22Rv1 (cell line): Measurements from ENCODE around the gene KRT2.

ENCODE experiments used
- ZFX ChIP-seq: fragments of 450-650 bp; IDR thresholded peaks from 2 replicates; pipeline ENCODE4 v1.6.1; 2017; ENCODE audit warnings: antibody characterized with exemption, borderline replicate concordance
- TF ChIP-seq, protein P1 (sequence below): fragments of 450-650 bp; IDR thresholded peaks from 2 replicates; pipeline ENCODE4 v1.5.1; 2017; ENCODE audit warnings: mild to moderate bottlenecking

GRCh38 chr12:52600475-52600874 lies 51.5 kb downstream of the KRT2 start:
- TF ChIP-seq, protein P1, sequence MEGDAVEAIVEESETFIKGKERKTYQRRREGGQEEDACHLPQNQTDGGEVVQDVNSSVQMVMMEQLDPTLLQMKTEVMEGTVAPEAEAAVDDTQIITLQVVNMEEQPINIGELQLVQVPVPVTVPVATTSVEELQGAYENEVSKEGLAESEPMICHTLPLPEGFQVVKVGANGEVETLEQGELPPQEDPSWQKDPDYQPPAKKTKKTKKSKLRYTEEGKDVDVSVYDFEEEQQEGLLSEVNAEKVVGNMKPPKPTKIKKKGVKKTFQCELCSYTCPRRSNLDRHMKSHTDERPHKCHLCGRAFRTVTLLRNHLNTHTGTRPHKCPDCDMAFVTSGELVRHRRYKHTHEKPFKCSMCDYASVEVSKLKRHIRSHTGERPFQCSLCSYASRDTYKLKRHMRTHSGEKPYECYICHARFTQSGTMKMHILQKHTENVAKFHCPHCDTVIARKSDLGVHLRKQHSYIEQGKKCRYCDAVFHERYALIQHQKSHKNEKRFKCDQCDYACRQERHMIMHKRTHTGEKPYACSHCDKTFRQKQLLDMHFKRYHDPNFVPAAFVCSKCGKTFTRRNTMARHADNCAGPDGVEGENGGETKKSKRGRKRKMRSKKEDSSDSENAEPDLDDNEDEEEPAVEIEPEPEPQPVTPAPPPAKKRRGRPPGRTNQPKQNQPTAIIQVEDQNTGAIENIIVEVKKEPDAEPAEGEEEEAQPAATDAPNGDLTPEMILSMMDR, result no peak
- no peak for TF ChIP-seq ZFX
